IPS-18a (cell line): ENCODE measurements around the gene TBC1D1.

Source experiments
- H3K27ac ChIP-seq: one replicate; pipeline ENCODE4 v1.5.1; 2013; ENCODE audit warnings: low read length
- H3K27me3 ChIP-seq: one replicate; pipeline ENCODE4 v1.6.1; 2013; ENCODE audit warnings: mild to moderate bottlenecking, low read length; ENCODE audit not compliant: control insufficient read depth, insufficient read depth
- H3K36me3 ChIP-seq: one replicate; pipeline ENCODE4 v1.6.1; 2013; ENCODE audit warnings: low read depth, low read length; ENCODE audit not compliant: control insufficient read depth
- H3K4me1 ChIP-seq: one replicate; pipeline ENCODE4 v1.6.1; 2013; ENCODE audit warnings: low read depth, low read length; ENCODE audit not compliant: control insufficient read depth
- H3K4me3 ChIP-seq: one replicate; pipeline ENCODE4 v1.5.1; 2013; ENCODE audit warnings: low read length
- H3K9ac ChIP-seq: one replicate; pipeline ENCODE4 v1.6.1; 2013; ENCODE audit warnings: mild to moderate bottlenecking, low read length, moderate library complexity
- H3K9me3 ChIP-seq: one replicate; pipeline ENCODE4 v1.6.1; 2013; ENCODE audit warnings: low read depth, low read length; ENCODE audit not compliant: control insufficient read depth

Gene TBC1D1

GRCh38 chr4:38133711-38134480 lies 243.0 kb downstream of the TBC1D1 start:
- no peaks in the 10 kb centered on the region for H3K9me3 ChIP-seq
- H3K27me3 ChIP-seq: peaks cover 22% of the 10 kb centered on the region
- H3K27ac ChIP-seq: no peak overlapping the region
- H3K4me3 ChIP-seq: no peak overlapping the region
- H3K9ac ChIP-seq: no peak overlapping the region
- peaks cover 29% of the 10 kb centered on the region for H3K4me1 ChIP-seq
- H3K36me3 ChIP-seq: peaks cover 28% of the 10 kb centered on the region

GRCh38 chr4:38135201-38135600 lies 244.3 kb downstream of the TBC1D1 start:
- Histone ChIP-seq H3K4me1 (peaks cover 22% of the 10 kb centered on the region), H3K9me3 (no peaks in the 10 kb centered on the region), H3K36me3 (peaks cover 35% of the 10 kb centered on the region), H3K27ac (no peak overlapping the region), H3K4me3 (no peak overlapping the region), H3K9ac (no peak overlapping the region), H3K27me3 (peaks cover 10% of the 10 kb centered on the region)

GRCh38 chr4:38136604-38137003 lies 245.7 kb downstream of the TBC1D1 start:
- H3K27ac ChIP-seq: no peak overlapping the region
- H3K9ac ChIP-seq: no peak overlapping the region
- H3K36me3 ChIP-seq: peaks cover 35% of the 10 kb centered on the region
- peaks cover 9% of the 10 kb centered on the region for H3K4me1 ChIP-seq
- no peaks in the 10 kb centered on the region for H3K9me3 ChIP-seq
- H3K4me3 ChIP-seq: no peak overlapping the region
- no peaks in the 10 kb centered on the region for H3K27me3 ChIP-seq

GRCh38 chr4:38137080-38137479 lies 246.2 kb downstream of the TBC1D1 start:
- peaks cover 35% of the 10 kb centered on the region for H3K36me3 ChIP-seq
- no peak overlapping the region for H3K27ac ChIP-seq
- peaks cover 4% of the 10 kb centered on the region for H3K4me1 ChIP-seq
- H3K9ac ChIP-seq: no peak overlapping the region
- no peak overlapping the region for H3K4me3 ChIP-seq
- no peaks in the 10 kb centered on the region for H3K27me3 ChIP-seq
- no peaks in the 10 kb centered on the region for H3K9me3 ChIP-seq

- Histone ChIP-seq H3K36me3 (peaks cover 32% of the 10 kb centered on the region), H3K4me3 (no peak overlapping the region), H3K27ac (no peak overlapping the region), H3K27me3 (no peaks in the 10 kb centered on the region), H3K9ac (no peak overlapping the region), H3K4me1 (no peaks in the 10 kb centered on the region), H3K9me3 (no peaks in the 10 kb centered on the region)
Observed at GRCh38 chr4:38138363-38138762, 247.5 kb downstream of the TBC1D1 start.

- Histone ChIP-seq H3K4me3 (no peak overlapping the region), H3K27ac (no peak overlapping the region), H3K9me3 (no peaks in the 10 kb centered on the region), H3K9ac (no peak overlapping the region), H3K36me3 (peaks cover 26% of the 10 kb centered on the region), H3K27me3 (no peaks in the 10 kb centered on the region), H3K4me1 (no peaks in the 10 kb centered on the region)
Observed at GRCh38 chr4:38139187-38139586, 248.3 kb downstream of the TBC1D1 start.

- no peak overlapping the region for H3K9ac ChIP-seq
- no peaks in the 10 kb centered on the region for H3K9me3 ChIP-seq
- H3K27ac ChIP-seq: no peak overlapping the region
- no peak overlapping the region for H3K4me3 ChIP-seq
- H3K4me1 ChIP-seq: no peaks in the 10 kb centered on the region
- H3K27me3 ChIP-seq: no peaks in the 10 kb centered on the region
- peaks cover 15% of the 10 kb centered on the region for H3K36me3 ChIP-seq
Observed at GRCh38 chr4:38140643-38141203, 249.8 kb downstream of the TBC1D1 start.

- H3K9ac ChIP-seq: no peak overlapping the region
- H3K27me3 ChIP-seq: no peaks in the 10 kb centered on the region
- no peaks in the 10 kb centered on the region for H3K9me3 ChIP-seq
- no peak overlapping the region for H3K27ac ChIP-seq
- peaks cover 14% of the 10 kb centered on the region for H3K36me3 ChIP-seq
- H3K4me3 ChIP-seq: no peak overlapping the region
- H3K4me1 ChIP-seq: no peaks in the 10 kb centered on the region
Observed at GRCh38 chr4:38141808-38142500, 251.1 kb downstream of the TBC1D1 start.

GRCh38 chr4:38144031-38144430 lies 253.1 kb downstream of the TBC1D1 start:
- no peaks in the 10 kb centered on the region for H3K27me3 ChIP-seq
- no peak overlapping the region for H3K27ac ChIP-seq
- no peak overlapping the region for H3K4me3 ChIP-seq
- peaks cover 7% of the 10 kb centered on the region for H3K36me3 ChIP-seq
- H3K9me3 ChIP-seq: no peaks in the 10 kb centered on the region
- no peaks in the 10 kb centered on the region for H3K4me1 ChIP-seq
- H3K9ac ChIP-seq: no peak overlapping the region

GRCh38 chr4:38145033-38145678 lies 254.3 kb downstream of the TBC1D1 start:
- no peak overlapping the region for H3K9ac ChIP-seq
- H3K4me1 ChIP-seq: no peaks in the 10 kb centered on the region
- H3K27ac ChIP-seq: no peak overlapping the region
- H3K27me3 ChIP-seq: no peaks in the 10 kb centered on the region
- no peak overlapping the region for H3K4me3 ChIP-seq
- H3K36me3 ChIP-seq: peaks cover under 1% of the 10 kb centered on the region
- no peaks in the 10 kb centered on the region for H3K9me3 ChIP-seq

- Histone ChIP-seq H3K4me1 (no peaks in the 10 kb centered on the region), H3K36me3 (no peaks in the 10 kb centered on the region), H3K27me3 (no peaks in the 10 kb centered on the region), H3K9me3 (no peaks in the 10 kb centered on the region), H3K9ac (no peak overlapping the region), H3K27ac (no peak overlapping the region), H3K4me3 (no peak overlapping the region)
Observed at GRCh38 chr4:38145741-38146140, 254.9 kb downstream of the TBC1D1 start.
